Naive thymus-derived CD4-positive, alpha-beta T cell (primary cell): ENCODE data around the gene LIN9. TPM values are rescaled to one million over a fixed set of nuclear protein-coding genes. Genes with fewer than 3 reads are reported as not detected.

Source experiments
- ATAC-seq: fragments of 150-1000 bp; cut with Tn5 transposase; 2 replicates; pipeline ENCODE4 v1.10.0; 2021; ENCODE audit warnings: mild to moderate bottlenecking, moderate library complexity
- CTCF ChIA-PET: fragments of 350-600 bp; sonication (Branson Sonifier 250); formaldehyde crosslinking; loops from one replicate; lab custom pipeline; 2021; ENCODE audit warnings: antibody characterized with exemption; lab: Charles Lee
- POLR2A ChIA-PET: fragments of 350-600 bp; sonication (Branson Sonifier 250); formaldehyde crosslinking; loops from one replicate; lab custom pipeline; 2021; ENCODE audit warnings: antibody characterized with exemption, inconsistent platforms; lab: Charles Lee
- DNase-seq, 9 donors: peaks; one replicate each; pipeline versions ENCODE4 v3.0.0 to v3.0.0-alpha.2; 2020 to 2022; ENCODE audit warnings: mixed read lengths in 1 of 9
- H3K27ac ChIP-seq: one replicate; pipeline ENCODE4 v1.7.0; 2013; ENCODE audit warnings: mild to moderate bottlenecking, low read depth, low read length, moderate library complexity
- H3K27me3 ChIP-seq, 2 donors: one replicate each; pipeline ENCODE4 v1.7.0; 2013; ENCODE audit warnings: low read length in 2 of 2, mild to moderate bottlenecking in 2 of 2, moderate library complexity in 2 of 2; ENCODE audit not compliant: control insufficient read depth in 2 of 2, insufficient read depth in 2 of 2
- H3K36me3 ChIP-seq, 3 experiments: 1 replicate in 2 of 3; 2 replicates in 1 of 3; pipeline ENCODE4 v1.7.0; 2013; ENCODE audit warnings: low read length in 3 of 3, mild to moderate bottlenecking in 3 of 3, moderate library complexity in 1 of 3; ENCODE audit not compliant: insufficient read depth in 3 of 3, control insufficient read depth in 2 of 3
- H3K4me1 ChIP-seq, 2 donors: one replicate each; pipeline ENCODE4 v1.7.0; 2013; ENCODE audit warnings: low read length in 2 of 2, mild to moderate bottlenecking in 2 of 2, moderate library complexity in 1 of 2; ENCODE audit not compliant: control insufficient read depth in 2 of 2, insufficient read depth in 2 of 2
- H3K4me3 ChIP-seq: 2 replicates; pipeline ENCODE4 v1.7.0; 2013; ENCODE audit warnings: mild to moderate bottlenecking, low read length
- H3K9me3 ChIP-seq, 3 experiments: 1 replicate in 2 of 3; 2 replicates in 1 of 3; pipeline ENCODE4 v1.7.0; 2013; ENCODE audit warnings: low read length in 3 of 3; ENCODE audit not compliant: control insufficient read depth in 2 of 3
- H3K27ac Mint-ChIP-seq, 9 donors: one replicate each; pipeline ENCODE4 v1.8.0; 2020 to 2022; ENCODE audit warnings: mixed read lengths in 9 of 9, mild to moderate bottlenecking in 8 of 9, moderate library complexity in 5 of 9, inconsistent platforms in 2 of 9
- H3K27me3 Mint-ChIP-seq, 5 donors: one replicate each; pipeline ENCODE4 v1.8.0; 2021 to 2022; ENCODE audit warnings: mixed read lengths in 5 of 5, mild to moderate bottlenecking in 1 of 5
- H3K36me3 Mint-ChIP-seq, 5 donors: one replicate each; pipeline ENCODE4 v1.8.0; 2020 to 2022; ENCODE audit warnings: mixed read lengths in 5 of 5, mild to moderate bottlenecking in 3 of 5, inconsistent platforms in 1 of 5
- H3K4me1 Mint-ChIP-seq, 7 donors: one replicate each; pipeline ENCODE4 v1.8.0; 2020 to 2022; ENCODE audit warnings: mixed read lengths in 7 of 7, mild to moderate bottlenecking in 3 of 7, inconsistent platforms in 1 of 7
- H3K4me3 Mint-ChIP-seq, 10 donors: one replicate each; pipeline ENCODE4 v1.8.0; 2020 to 2022; ENCODE audit warnings: mild to moderate bottlenecking in 10 of 10, mixed read lengths in 10 of 10, moderate library complexity in 6 of 10, inconsistent platforms in 2 of 10
- H3K9me3 Mint-ChIP-seq, 11 donors: one replicate each; pipeline ENCODE4 v1.8.0; 2020 to 2022; ENCODE audit warnings: mixed read lengths in 11 of 11, mild to moderate bottlenecking in 4 of 11, inconsistent platforms in 1 of 11, moderate library complexity in 1 of 11
- intact Hi-C, 2 donors: fragments of 100-400 bp; cut with micrococcal nuclease; formaldehyde crosslinking; loops; one replicate each; pipeline ENCODE4 v1.15.1; 2023
- polyA plus RNA-seq, 2 donors: library from polyadenylated mRNA; unstranded; fragments of 300-500 nt; fragmentation: Illumina TruSeq; gene quantifications; one replicate each; pipeline ENCODE4 v1.2.3, GENCODE V29; 2021
- total RNA-seq, 6 experiments: library from RNA in 5 of 6; stranded (reverse) in 5 of 6; gene quantifications; 1 replicate in 5 of 6; 2 replicates in 1 of 6; pipeline ENCODE4 v1.2.3 and lab custom pipeline; 2021 to 2026

Gene LIN9
- total and polyA plus RNA-seq, 7 experiments from 2014 or later: 2.0 to 8.0 (median 5.0) TPM

DNA sequence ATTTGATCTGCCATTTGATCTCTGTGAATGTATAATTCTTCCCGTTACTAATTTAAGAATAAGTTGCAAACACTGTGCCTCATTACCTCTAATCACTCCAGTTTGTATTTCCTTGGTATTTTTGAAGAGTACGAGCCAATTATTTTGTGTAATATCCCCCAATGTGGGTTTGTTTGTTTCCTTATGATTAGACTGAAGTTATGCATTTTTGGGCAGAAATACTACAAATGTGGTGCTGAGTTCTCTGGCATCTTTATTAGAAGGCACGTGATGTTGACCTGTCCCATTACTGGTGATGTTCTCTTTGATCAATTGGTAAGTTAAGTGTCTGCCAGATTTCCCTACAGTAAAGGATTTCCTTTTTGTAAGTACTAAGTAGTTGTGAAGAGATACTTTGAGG lies 75.2 kb downstream of the LIN9 start:
- DNase-seq (no peak), ATAC-seq (no peak)
- H3K9me3 Mint-ChIP-seq: no peaks in the 10 kb centered on the region
- CTCF ChIA-PET: interaction anchor here (0.6 kb wide), 1 partner anchor 45 kb away, joined by 3 read pairs; no protein-coding TSS in a partner anchor
- no peak overlapping the region for H3K4me3 Mint-ChIP-seq
- peaks cover 0 to 2% (median 0%) of the 10 kb centered on the region in 7 donors for H3K4me1 Mint-ChIP-seq
- H3K4me3 ChIP-seq: no peak overlapping the region
- H3K4me1 ChIP-seq: no peaks in the 10 kb centered on the region
- H3K27me3 Mint-ChIP-seq: no peaks in the 10 kb centered on the region
- H3K36me3 Mint-ChIP-seq: peaks cover 11 to 36% (median 23%) of the 10 kb centered on the region in 5 donors
- intact Hi-C loops: no loop called here
- H3K27ac Mint-ChIP-seq: peak overlapping the region in 1 of 9 donors; percentile 67
- peaks cover 0 to 8% (median 0%) of the 10 kb centered on the region in 3 experiments for H3K36me3 ChIP-seq
- no peak overlapping the region for H3K27ac ChIP-seq
- H3K9me3 ChIP-seq: no peaks in the 10 kb centered on the region
- POLR2A ChIA-PET: no interaction called here
- no peaks in the 10 kb centered on the region for H3K27me3 ChIP-seq

DNA sequence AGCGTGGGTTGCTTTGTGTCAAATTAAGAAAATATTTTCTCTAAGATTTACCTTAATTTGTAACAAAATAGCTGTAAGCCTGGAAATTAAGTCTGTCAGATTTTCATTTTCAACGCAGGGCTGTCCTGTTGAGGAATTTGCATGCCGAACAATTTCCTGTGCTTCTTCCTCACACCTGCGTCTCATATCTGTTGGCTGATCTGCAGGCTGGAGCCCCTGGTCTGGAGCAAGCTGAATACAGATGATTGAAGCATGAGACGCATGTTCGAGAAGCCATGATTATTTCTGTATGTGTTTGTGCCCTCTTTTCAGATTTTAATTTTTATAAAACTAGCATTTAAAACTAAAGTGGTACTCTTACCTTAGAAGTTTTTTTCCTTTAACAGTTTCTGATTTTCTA lies 75.7 kb downstream of the LIN9 start:
- Mint-ChIP-seq H3K9me3 (no peaks in the 10 kb centered on the region), H3K27ac (no peak overlapping the region), H3K4me3 (no peak overlapping the region), H3K27me3 (no peaks in the 10 kb centered on the region), H3K36me3 (peaks cover 10 to 31% (median 19%) of the 10 kb centered on the region in 5 donors), H3K4me1 (peaks cover 0 to 2% (median 0%) of the 10 kb centered on the region in 7 donors)
- H3K4me3 ChIP-seq: no peak overlapping the region
- ATAC-seq (no peak), DNase-seq (no peak)
- intact Hi-C loops: no loop called here
- ChIA-PET POLR2A (no interaction called here), CTCF (interaction anchor here (0.6 kb wide), 1 partner anchor 46 kb away, joined by 3 read pairs; no protein-coding TSS in a partner anchor)
- H3K27me3 ChIP-seq: no peaks in the 10 kb centered on the region
- H3K27ac ChIP-seq: no peak overlapping the region
- peaks cover 0 to 8% (median 0%) of the 10 kb centered on the region in 3 experiments for H3K36me3 ChIP-seq
- H3K9me3 ChIP-seq: no peaks in the 10 kb centered on the region
- H3K4me1 ChIP-seq: no peaks in the 10 kb centered on the region

DNA sequence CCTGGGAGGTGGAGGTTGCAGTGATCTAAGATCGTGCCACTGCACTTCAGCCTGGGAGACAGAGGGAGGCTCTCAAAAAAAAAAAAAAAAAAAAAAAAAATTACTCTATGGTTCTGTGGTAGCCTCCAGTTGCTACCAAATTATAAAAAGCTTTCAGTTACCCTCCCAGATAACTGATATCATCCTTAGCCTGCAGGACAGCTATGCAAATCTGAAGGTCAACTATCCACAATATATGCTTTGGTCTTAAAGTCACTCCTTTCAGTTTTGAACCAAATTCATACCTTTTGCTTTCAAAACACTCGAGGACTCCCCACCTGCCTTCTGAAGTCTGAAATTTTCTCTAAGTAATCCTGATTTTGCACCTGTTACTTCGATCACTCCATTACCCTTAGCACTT lies 82.4 kb downstream of the LIN9 start:
- Histone ChIP-seq H3K27me3 (no peaks in the 10 kb centered on the region), H3K36me3 (no peaks in the 10 kb centered on the region), H3K4me3 (no peak overlapping the region), H3K4me1 (no peaks in the 10 kb centered on the region), H3K9me3 (no peaks in the 10 kb centered on the region), H3K27ac (no peak overlapping the region)
- ATAC-seq (no peak), DNase-seq (no peak)
- H3K27ac Mint-ChIP-seq: no peak overlapping the region
- H3K4me3 Mint-ChIP-seq: no peak overlapping the region
- peaks cover 0 to 1% (median 0%) of the 10 kb centered on the region in 11 donors for H3K9me3 Mint-ChIP-seq
- POLR2A ChIA-PET: no interaction called here
- CTCF ChIA-PET: no interaction called here
- peaks cover 14 to 33% (median 29%) of the 10 kb centered on the region in 5 donors for H3K27me3 Mint-ChIP-seq
- H3K4me1 Mint-ChIP-seq: peaks cover 0 to 6% (median 4%) of the 10 kb centered on the region in 7 donors
- intact Hi-C loops: no loop called here
- H3K36me3 Mint-ChIP-seq: peaks cover 3 to 17% (median 6%) of the 10 kb centered on the region in 5 donors

DNA sequence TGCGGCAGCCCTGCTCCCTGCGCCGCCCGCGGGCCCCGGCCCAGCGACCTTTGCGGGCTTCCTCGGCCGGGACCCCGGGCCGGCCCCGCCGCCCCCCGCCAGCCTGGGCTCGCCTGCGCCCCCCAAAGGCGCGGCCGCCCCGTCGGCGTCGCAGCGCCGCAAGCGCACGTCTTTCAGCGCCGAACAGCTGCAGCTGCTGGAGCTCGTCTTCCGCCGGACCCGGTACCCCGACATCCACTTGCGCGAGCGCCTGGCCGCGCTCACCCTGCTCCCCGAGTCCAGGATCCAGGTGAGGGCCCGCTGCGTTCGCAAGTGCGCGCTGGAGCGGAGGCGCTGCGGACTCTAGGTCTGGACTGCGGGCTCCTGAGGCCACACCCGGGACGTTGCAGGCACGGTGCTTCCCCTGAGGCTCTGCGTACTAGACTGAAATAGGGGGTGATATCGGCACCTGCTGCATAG lies 85.1 kb downstream of the LIN9 start:
- no peaks in the 10 kb centered on the region for H3K4me1 ChIP-seq
- ChIA-PET POLR2A (no interaction called here), CTCF (no interaction called here)
- peaks cover 14 to 42% (median 30%) of the 10 kb centered on the region in 5 donors for H3K27me3 Mint-ChIP-seq
- no peaks in the 10 kb centered on the region for H3K36me3 ChIP-seq
- DNase-seq (peak in 7 of 9 donors; percentile 8 to 34 (median 11)), ATAC-seq (peak; percentile 61)
- intact Hi-C loops: no loop called here
- H3K27ac Mint-ChIP-seq: no peak overlapping the region
- H3K4me3 Mint-ChIP-seq: peak overlapping the region; percentile 58 to 86 (median 75)
- H3K36me3 Mint-ChIP-seq: peaks cover 0 to 10% (median 0%) of the 10 kb centered on the region in 5 donors
- peak overlapping the region; percentile 35 for H3K4me3 ChIP-seq
- H3K9me3 ChIP-seq: no peaks in the 10 kb centered on the region
- no peaks in the 10 kb centered on the region for H3K27me3 ChIP-seq
- H3K27ac ChIP-seq: no peak overlapping the region
- H3K4me1 Mint-ChIP-seq: peaks cover 0 to 6% (median 4%) of the 10 kb centered on the region in 7 donors
- H3K9me3 Mint-ChIP-seq: peaks cover 0 to 1% (median 0%) of the 10 kb centered on the region in 11 donors

DNA sequence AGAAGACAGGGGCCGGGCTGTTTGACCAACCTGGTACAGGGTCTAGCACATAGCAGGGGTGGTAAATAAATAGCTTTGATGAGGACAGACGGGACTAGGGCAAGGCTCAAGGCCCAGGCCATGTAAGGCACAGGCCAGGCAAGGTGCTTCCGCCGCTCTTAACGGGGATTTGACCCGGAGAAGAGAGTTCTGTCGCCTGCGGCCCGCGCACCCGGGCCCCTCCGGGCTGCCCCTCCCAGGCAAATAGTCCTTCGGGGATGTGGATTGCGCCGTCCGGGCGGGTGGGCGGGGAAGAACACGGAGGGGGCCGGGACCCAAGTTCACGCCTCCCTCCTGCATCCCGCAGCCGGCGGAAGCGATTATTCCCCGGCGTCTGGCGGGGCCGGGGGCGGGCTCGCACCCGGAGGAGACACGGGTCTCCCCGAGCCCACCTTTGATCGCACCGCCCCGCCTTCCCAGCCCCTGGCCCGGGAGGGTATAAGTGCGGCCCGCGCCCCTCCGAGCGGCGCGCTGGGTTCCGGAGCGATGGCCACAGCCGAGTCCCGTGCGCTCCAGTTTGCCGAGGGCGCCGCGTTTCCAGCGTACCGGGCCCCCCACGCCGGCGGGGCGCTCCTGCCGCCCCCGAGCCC lies 85.7 kb downstream of the LIN9 start, which contains the start of gene MIXL1:
TSS of gene MIXL1 (plus strand) at position 508 of the 629 bp plus-strand sequence. CDS start at position 526, 18 bp downstream.
- ATAC-seq: no peak
- Mint-ChIP-seq H3K36me3 (peaks cover 0 to 10% (median 0%) of the 10 kb centered on the region in 5 donors), H3K9me3 (peaks cover 0 to 1% (median 0%) of the 10 kb centered on the region in 11 donors), H3K4me1 (peaks cover 0 to 6% (median 4%) of the 10 kb centered on the region in 7 donors), H3K27ac (no peak within 1 kb of the TSS), H3K27me3 (peaks cover 14 to 42% (median 30%) of the 10 kb centered on the region in 5 donors), H3K4me3 (peak within 1 kb of the TSS; percentile 65 to 86 (median 75))
- peak within 1 kb of the TSS; percentile 35 for H3K4me3 ChIP-seq
- no peaks in the 10 kb centered on the region for H3K4me1 ChIP-seq
- no peaks in the 10 kb centered on the region for H3K27me3 ChIP-seq
- H3K36me3 ChIP-seq: no peaks in the 10 kb centered on the region
- no peak within 1 kb of the TSS for H3K27ac ChIP-seq
- H3K9me3 ChIP-seq: no peaks in the 10 kb centered on the region
- intact Hi-C loops: no loop called here
- POLR2A ChIA-PET: no interaction called here
- CTCF ChIA-PET: no interaction called here
- DNase-seq: peak in 1 of 9 donors; percentile 9

DNA sequence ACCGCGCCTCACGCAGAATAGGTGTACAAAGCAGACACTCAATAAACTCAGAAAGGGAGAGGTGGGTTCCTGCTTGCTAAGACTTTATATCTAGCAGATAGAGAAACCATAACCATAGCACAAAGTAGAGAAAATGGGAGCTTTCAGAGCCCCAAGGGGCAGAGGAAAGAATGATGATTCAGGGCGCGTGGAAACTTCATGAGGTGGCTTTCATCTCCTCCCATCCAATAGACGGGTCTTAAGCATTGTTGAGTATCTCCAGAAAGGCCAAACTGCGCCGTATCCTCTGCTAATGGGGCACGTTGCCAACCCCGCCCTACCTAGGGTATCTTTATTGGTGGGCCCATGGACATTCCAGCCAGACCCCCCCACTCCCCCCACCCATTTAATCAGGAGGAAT lies 86.3 kb downstream of the LIN9 start:
- no peaks in the 10 kb centered on the region for H3K36me3 ChIP-seq
- H3K27ac Mint-ChIP-seq: no peak overlapping the region
- peaks cover 0 to 1% (median 0%) of the 10 kb centered on the region in 11 donors for H3K9me3 Mint-ChIP-seq
- H3K4me1 ChIP-seq: no peaks in the 10 kb centered on the region
- DNase-seq (no peak), ATAC-seq (no peak)
- H3K36me3 Mint-ChIP-seq: peaks cover 0 to 10% (median 0%) of the 10 kb centered on the region in 5 donors
- H3K4me3 ChIP-seq: no peak overlapping the region
- intact Hi-C loops: no loop called here
- ChIA-PET CTCF (no interaction called here), POLR2A (no interaction called here)
- H3K27me3 ChIP-seq: no peaks in the 10 kb centered on the region
- peaks cover 14 to 43% (median 30%) of the 10 kb centered on the region in 5 donors for H3K27me3 Mint-ChIP-seq
- no peaks in the 10 kb centered on the region for H3K9me3 ChIP-seq
- peak overlapping the region; percentile 25 to 86 (median 60) for H3K4me3 Mint-ChIP-seq
- H3K4me1 Mint-ChIP-seq: peaks cover 0 to 6% (median 4%) of the 10 kb centered on the region in 7 donors
- no peak overlapping the region for H3K27ac ChIP-seq
